ENCODE measurements around the gene ANO9.

DNA sequence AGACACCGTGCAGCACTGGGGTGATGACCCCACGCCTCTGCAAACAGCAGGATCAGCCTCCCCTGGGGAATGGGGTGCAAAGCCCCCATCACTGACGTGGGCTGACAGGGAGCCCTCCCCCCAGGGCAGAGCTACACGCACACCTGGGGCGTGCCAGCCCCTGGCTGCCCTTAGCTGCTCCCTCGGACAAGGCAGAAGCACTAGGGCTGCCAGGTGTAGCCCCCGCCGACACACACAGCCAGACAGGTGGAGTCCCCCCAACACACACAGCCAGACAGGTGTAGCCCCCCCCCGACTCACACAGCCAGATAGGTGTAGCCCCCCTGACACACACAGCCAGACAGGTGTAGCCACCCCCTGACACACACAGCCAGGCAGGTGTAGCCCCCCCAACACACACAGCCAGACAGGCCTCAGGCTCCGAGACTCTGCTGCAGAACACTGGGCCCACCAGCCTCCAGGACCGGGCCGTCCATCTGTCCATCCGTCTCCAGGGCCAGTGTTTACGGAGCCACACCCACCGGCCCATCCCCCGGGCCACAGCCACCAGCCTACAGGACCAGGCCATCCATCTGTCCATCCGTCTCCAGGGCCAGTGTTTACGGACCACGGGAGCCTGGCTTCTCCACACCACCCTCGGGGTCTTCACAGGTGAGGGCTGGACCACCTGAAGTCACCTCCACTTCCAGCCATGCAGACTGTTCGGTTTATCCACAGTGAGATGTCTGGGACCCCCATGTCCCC is 3.5 kb downstream of the ANO9 start:
- TF ChIP-seq, protein P1, sequence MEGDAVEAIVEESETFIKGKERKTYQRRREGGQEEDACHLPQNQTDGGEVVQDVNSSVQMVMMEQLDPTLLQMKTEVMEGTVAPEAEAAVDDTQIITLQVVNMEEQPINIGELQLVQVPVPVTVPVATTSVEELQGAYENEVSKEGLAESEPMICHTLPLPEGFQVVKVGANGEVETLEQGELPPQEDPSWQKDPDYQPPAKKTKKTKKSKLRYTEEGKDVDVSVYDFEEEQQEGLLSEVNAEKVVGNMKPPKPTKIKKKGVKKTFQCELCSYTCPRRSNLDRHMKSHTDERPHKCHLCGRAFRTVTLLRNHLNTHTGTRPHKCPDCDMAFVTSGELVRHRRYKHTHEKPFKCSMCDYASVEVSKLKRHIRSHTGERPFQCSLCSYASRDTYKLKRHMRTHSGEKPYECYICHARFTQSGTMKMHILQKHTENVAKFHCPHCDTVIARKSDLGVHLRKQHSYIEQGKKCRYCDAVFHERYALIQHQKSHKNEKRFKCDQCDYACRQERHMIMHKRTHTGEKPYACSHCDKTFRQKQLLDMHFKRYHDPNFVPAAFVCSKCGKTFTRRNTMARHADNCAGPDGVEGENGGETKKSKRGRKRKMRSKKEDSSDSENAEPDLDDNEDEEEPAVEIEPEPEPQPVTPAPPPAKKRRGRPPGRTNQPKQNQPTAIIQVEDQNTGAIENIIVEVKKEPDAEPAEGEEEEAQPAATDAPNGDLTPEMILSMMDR (IDR thresholded peaks at IDR 0.05), result no peak
- no peak for TF ChIP-seq POLR2A (IDR thresholded peaks at IDR 0.05)

Measured in heart left ventricle (tissue), 13 donors.